Endothelial cell of umbilical vein (primary cell): ENCODE data around the gene SYCE1L. TPM values are rescaled to one million over a fixed set of nuclear protein-coding genes. Genes with fewer than 3 reads are reported as not detected.

Source experiments
- BruUV-seq: library from RNA; stranded (reverse); fragments of 400-500 nt; replicated peaks from 2 replicates; lab custom pipeline; 2021; lab: Mats Ljungman, UMichigan
- CTCF ChIA-PET: fragments of 300-600, 350-600 bp; sonication (Branson Sonifier 250); formaldehyde crosslinking; loops from one replicate; lab custom pipeline; 2021; ENCODE audit warnings: antibody characterized with exemption, inconsistent platforms; lab: Charles Lee
- POLR2A ChIA-PET: fragments of 300-600, 350-600 bp; sonication (Branson Sonifier 250); formaldehyde crosslinking; loops from one replicate; lab custom pipeline; 2021; ENCODE audit warnings: antibody characterized with exemption, inconsistent platforms; lab: Charles Lee
- DNase-seq: peaks from one replicate; pipeline ENCODE4 v3.0.0-alpha.2; 2011; ENCODE audit warnings: low read depth, low spot score
- FAIRE-seq: peaks from 2 replicates; lab custom pipeline; 2011; peaks lifted over from hg19 to GRCh38; lab: Jason Lieb, UNC
- H2AFZ ChIP-seq: 2 replicates; pipeline ENCODE4 v1.6.0; 2012; ENCODE audit warnings: low read depth, low read length, control low read depth, inconsistent platforms
- H3K27ac ChIP-seq: 2 replicates; pipeline ENCODE4 v1.5.1; 2011; ENCODE audit warnings: low read depth, mild to moderate bottlenecking, control low read depth, low read length, moderate library complexity; ENCODE audit not compliant: insufficient read depth
- H3K27me3 ChIP-seq, 2 experiments: 2 replicates each; pipeline versions ENCODE4 v1.6.0 to v1.6.1; 2011; ENCODE audit warnings: low read length in 2 of 2, mixed read lengths in 1 of 2; ENCODE audit not compliant: control insufficient read depth in 2 of 2, insufficient read depth in 2 of 2
- H3K36me3 ChIP-seq, 2 experiments: 2 replicates in 1 of 2; 3 replicates in 1 of 2; pipeline ENCODE4 v1.5.1; 2011; ENCODE audit warnings: low read length in 2 of 2, mild to moderate bottlenecking in 1 of 2, moderate library complexity in 1 of 2; ENCODE audit not compliant: control insufficient read depth in 2 of 2, insufficient read depth in 2 of 2; ENCODE audit errors: extremely low read depth in 1 of 2
- H3K4me1 ChIP-seq: 3 replicates; pipeline ENCODE4 v1.5.1; 2011; ENCODE audit warnings: mild to moderate bottlenecking, low read length; ENCODE audit not compliant: control insufficient read depth, insufficient read depth; ENCODE audit errors: extremely low read depth
- H3K4me2 ChIP-seq: 2 replicates; pipeline ENCODE4 v1.6.1; 2011; ENCODE audit warnings: low read length, control low read depth, mixed read lengths; ENCODE audit not compliant: insufficient read depth
- H3K4me3 ChIP-seq, 3 experiments: fragments of 200-600 bp in 1 of 3; sonication (generic), shearing (Covaris generic) in 1 of 3; replicated peaks in 1 of 3; 2 replicates each; pipeline ENCODE4 v1.5.1; 2011 to 2016; ENCODE audit warnings: control low read depth in 3 of 3, low read length in 3 of 3, mild to moderate bottlenecking in 2 of 3, inconsistent platforms in 1 of 3, low read depth in 1 of 3, moderate library complexity in 1 of 3; ENCODE audit not compliant: insufficient read depth in 1 of 3
- H3K79me2 ChIP-seq: 2 replicates; pipeline ENCODE4 v1.6.0; 2012; ENCODE audit warnings: low read length, inconsistent platforms; ENCODE audit not compliant: control insufficient read depth, insufficient read depth
- H3K9ac ChIP-seq: replicated peaks from 2 replicates; pipeline ENCODE3; 2011; ENCODE audit warnings: low read length, control low read depth; ENCODE audit not compliant: insufficient read depth; ENCODE audit errors: extremely low read depth
- H3K9me1 ChIP-seq: replicated peaks from 3 replicates; pipeline ENCODE4 v1.6.0; 2011; ENCODE audit warnings: mild to moderate bottlenecking, low read length; ENCODE audit not compliant: control insufficient read depth, insufficient read depth; ENCODE audit errors: extremely low read depth
- H3K9me3 ChIP-seq: replicated peaks from 2 replicates; pipeline ENCODE4 v1.5.1; 2012; ENCODE audit warnings: low read length, inconsistent platforms; ENCODE audit not compliant: control insufficient read depth, insufficient read depth
- H4K20me1 ChIP-seq: replicated peaks from 2 replicates; pipeline ENCODE3; 2011; ENCODE audit warnings: mild to moderate bottlenecking, low read length; ENCODE audit not compliant: control insufficient read depth, insufficient read depth; ENCODE audit errors: extremely low read depth
- EZH2 ChIP-seq: IDR thresholded peaks from 2 replicates; pipeline ENCODE4 v1.6.1; 2012; ENCODE audit warnings: borderline replicate concordance, low read depth, mild to moderate bottlenecking, moderate library complexity, low read length, inconsistent platforms; ENCODE audit not compliant: severe bottlenecking
- FOS ChIP-seq: IDR thresholded peaks from 2 replicates; pipeline ENCODE4 v1.6.1; 2011; ENCODE audit warnings: mild to moderate bottlenecking, low read length, moderate library complexity, borderline replicate concordance; ENCODE audit not compliant: insufficient read depth
- GATA2 ChIP-seq: IDR thresholded peaks from 2 replicates; pipeline ENCODE4 v1.7.0; 2011; ENCODE audit warnings: low read depth, mild to moderate bottlenecking, moderate library complexity, mixed read lengths, low read length; ENCODE audit not compliant: insufficient read length, insufficient read depth
- JUN ChIP-seq: IDR thresholded peaks from 2 replicates; pipeline ENCODE4 v1.6.1; 2011; ENCODE audit warnings: borderline replicate concordance, low read depth; ENCODE audit not compliant: insufficient read length, insufficient read depth
- MAX ChIP-seq: IDR thresholded peaks from 2 replicates; pipeline ENCODE4 v1.6.1; 2011; ENCODE audit not compliant: insufficient read depth, insufficient read length
- MYC ChIP-seq: IDR thresholded peaks from one replicate; pipeline ENCODE4 v1.6.1; 2011; ENCODE audit warnings: mild to moderate bottlenecking, low read depth, low read length
- POLR2A ChIP-seq: IDR thresholded peaks from 2 replicates; pipeline ENCODE4 v1.6.1; 2012; ENCODE audit warnings: low read depth, mild to moderate bottlenecking, control low read depth, low read length
- POLR2AphosphoS5 ChIP-seq: IDR thresholded peaks from 2 replicates; pipeline ENCODE4 v1.6.1; 2012; ENCODE audit warnings: low read depth, mild to moderate bottlenecking, control low read depth, low read length, moderate library complexity; ENCODE audit not compliant: insufficient read depth
- dilution Hi-C: fragments of 300-500 bp; cut with MboI; formaldehyde crosslinking; loops from one replicate; pipeline ENCODE4 v1.15.0; 2019; ENCODE audit warnings: low sequenced_read_pairs; ENCODE audit not compliant: extremely low pct_ligation_motif_present
- intact Hi-C: fragments of 100-400 bp; cut with micrococcal nuclease; formaldehyde crosslinking; loops from one replicate; pipeline ENCODE4 v1.10.0; 2022
- polyA plus RNA-seq, 4 experiments: library from polyadenylated mRNA; depleted of rRNA in 3 of 4; stranded (reverse) in 3 of 4; unstranded in 1 of 4; fragments of >200 nt; gene quantifications; 2 replicates each; pipeline versions ENCODE4 v1.2.1 to v1.2.3, GENCODE V29; 2011 to 2012; ENCODE audit warnings: missing spikeins in 1 of 4
- total RNA-seq: library from RNA; stranded (reverse); gene quantifications from 2 replicates; pipeline ENCODE4 v1.2.3, GENCODE V29; 2021
- TF ChIP-seq, protein P1 (sequence below), 2 donors: IDR thresholded peaks; 1 replicate in 1 of 2; 2 replicates in 1 of 2; pipeline ENCODE4 v1.5.1; 2011; ENCODE audit warnings: low read length in 2 of 2, mild to moderate bottlenecking in 2 of 2, moderate library complexity in 2 of 2, control low read depth in 1 of 2, inconsistent platforms in 1 of 2, low read depth in 1 of 2; ENCODE audit not compliant: insufficient read depth in 1 of 2; ENCODE audit errors: extremely low read depth in 1 of 2

Gene SYCE1L
- total and polyA plus RNA-seq, 2 donors (not counting 3 experiments of a cell fraction or from before 2014, with no cell fraction given) = 6.8 to 13.7 TPM

GRCh38 chr16:77193377-77193776 is 5.8 kb upstream of the SYCE1L start:
- no peaks in the 10 kb centered on the region for H3K9me1 ChIP-seq
- H3K4me3 ChIP-seq = no peak overlapping the region
- H3K27me3 ChIP-seq = peaks cover 0 to 2% of the 10 kb centered on the region in 2 experiments
- H3K79me2 ChIP-seq = peaks cover 23% of the 10 kb centered on the region
- H3K27ac ChIP-seq = no peak overlapping the region
- FAIRE-seq (no peak), DNase-seq (no peak)
- intact Hi-C loops (no loop called here), dilution Hi-C loops (no loop called here)
- H3K4me2 ChIP-seq = no peak overlapping the region
- H3K9me3 ChIP-seq = no peaks in the 10 kb centered on the region
- H3K4me1 ChIP-seq = peaks cover 12% of the 10 kb centered on the region
- no TSS peak for BruUV-seq
- H3K9ac ChIP-seq = no peak overlapping the region
- no peaks in the 10 kb centered on the region for H4K20me1 ChIP-seq
- ChIA-PET POLR2A (no interaction called here), CTCF (no interaction called here)
- no peak overlapping the region for H2AFZ ChIP-seq
- TF ChIP-seq POLR2A (no peak), JUN (no peak), POLR2AphosphoS5 (no peak)
- H3K36me3 ChIP-seq = peaks cover 3 to 25% of the 10 kb centered on the region in 2 experiments

- no peak overlapping the region for H2AFZ ChIP-seq
- no peak overlapping the region for H3K27ac ChIP-seq
- DNase-seq (no peak), FAIRE-seq (no peak)
- H3K4me2 ChIP-seq = no peak overlapping the region
- dilution Hi-C loops (no loop called here), intact Hi-C loops (no loop called here)
- ChIA-PET POLR2A (no interaction called here), CTCF (no interaction called here)
- H3K4me1 ChIP-seq = peaks cover 12% of the 10 kb centered on the region
- H3K9me1 ChIP-seq = no peaks in the 10 kb centered on the region
- H4K20me1 ChIP-seq = no peaks in the 10 kb centered on the region
- peaks cover 23% of the 10 kb centered on the region for H3K79me2 ChIP-seq
- H3K9me3 ChIP-seq = no peaks in the 10 kb centered on the region
- H3K9ac ChIP-seq = no peak overlapping the region
- no TSS peak for BruUV-seq
- TF ChIP-seq EZH2 = no peak
- TF ChIP-seq, protein P1, sequence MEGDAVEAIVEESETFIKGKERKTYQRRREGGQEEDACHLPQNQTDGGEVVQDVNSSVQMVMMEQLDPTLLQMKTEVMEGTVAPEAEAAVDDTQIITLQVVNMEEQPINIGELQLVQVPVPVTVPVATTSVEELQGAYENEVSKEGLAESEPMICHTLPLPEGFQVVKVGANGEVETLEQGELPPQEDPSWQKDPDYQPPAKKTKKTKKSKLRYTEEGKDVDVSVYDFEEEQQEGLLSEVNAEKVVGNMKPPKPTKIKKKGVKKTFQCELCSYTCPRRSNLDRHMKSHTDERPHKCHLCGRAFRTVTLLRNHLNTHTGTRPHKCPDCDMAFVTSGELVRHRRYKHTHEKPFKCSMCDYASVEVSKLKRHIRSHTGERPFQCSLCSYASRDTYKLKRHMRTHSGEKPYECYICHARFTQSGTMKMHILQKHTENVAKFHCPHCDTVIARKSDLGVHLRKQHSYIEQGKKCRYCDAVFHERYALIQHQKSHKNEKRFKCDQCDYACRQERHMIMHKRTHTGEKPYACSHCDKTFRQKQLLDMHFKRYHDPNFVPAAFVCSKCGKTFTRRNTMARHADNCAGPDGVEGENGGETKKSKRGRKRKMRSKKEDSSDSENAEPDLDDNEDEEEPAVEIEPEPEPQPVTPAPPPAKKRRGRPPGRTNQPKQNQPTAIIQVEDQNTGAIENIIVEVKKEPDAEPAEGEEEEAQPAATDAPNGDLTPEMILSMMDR (IDR thresholded peaks at IDR 0.05; ENCODE audit: extremely low read depth in 1 of 2, insufficient read depth in 1 of 2, low read depth in 1 of 2, low read length in 2 of 2) = no peak
- TF ChIP-seq MYC = no peak
- no peak for TF ChIP-seq POLR2A
- TF ChIP-seq JUN = no peak
- TF ChIP-seq POLR2AphosphoS5 = no peak
- no peak for TF ChIP-seq FOS
- no peak for TF ChIP-seq GATA2
- TF ChIP-seq MAX = no peak
- peaks cover 3 to 31% of the 10 kb centered on the region in 2 experiments for H3K36me3 ChIP-seq
- H3K4me3 ChIP-seq = no peak overlapping the region
- H3K27me3 ChIP-seq = no peaks in the 10 kb centered on the region
These were observed 4.6 kb upstream of the SYCE1L start for GRCh38 chr16:77194295-77195231.
